Endothelial cell of umbilical vein (primary cell): ENCODE data around the gene MDM1. TPM values are rescaled to one million over a fixed set of nuclear protein-coding genes. Genes with fewer than 3 reads are reported as not detected.

Source experiments
- BruUV-seq: library from RNA; stranded (reverse); fragments of 400-500 nt; replicated peaks from 2 replicates; lab custom pipeline; 2021; lab: Mats Ljungman, UMichigan
- CTCF ChIA-PET: fragments of 300-600, 350-600 bp; sonication (Branson Sonifier 250); formaldehyde crosslinking; loops from one replicate; lab custom pipeline; 2021; ENCODE audit warnings: antibody characterized with exemption, inconsistent platforms; lab: Charles Lee
- POLR2A ChIA-PET: fragments of 300-600, 350-600 bp; sonication (Branson Sonifier 250); formaldehyde crosslinking; loops from one replicate; lab custom pipeline; 2021; ENCODE audit warnings: antibody characterized with exemption, inconsistent platforms; lab: Charles Lee
- DNase-seq: peaks from one replicate; pipeline ENCODE4 v3.0.0-alpha.2; 2011; ENCODE audit warnings: low read depth, low spot score
- FAIRE-seq: peaks from 2 replicates; lab custom pipeline; 2011; peaks lifted over from hg19 to GRCh38; lab: Jason Lieb, UNC
- H2AFZ ChIP-seq: 2 replicates; pipeline ENCODE4 v1.6.0; 2012; ENCODE audit warnings: low read depth, low read length, control low read depth, inconsistent platforms
- H3K27ac ChIP-seq: 2 replicates; pipeline ENCODE4 v1.5.1; 2011; ENCODE audit warnings: low read depth, mild to moderate bottlenecking, control low read depth, low read length, moderate library complexity; ENCODE audit not compliant: insufficient read depth
- H3K27me3 ChIP-seq, 2 experiments: 2 replicates each; pipeline versions ENCODE4 v1.6.0 to v1.6.1; 2011; ENCODE audit warnings: low read length in 2 of 2, mixed read lengths in 1 of 2; ENCODE audit not compliant: control insufficient read depth in 2 of 2, insufficient read depth in 2 of 2
- H3K36me3 ChIP-seq, 2 experiments: 2 replicates in 1 of 2; 3 replicates in 1 of 2; pipeline ENCODE4 v1.5.1; 2011; ENCODE audit warnings: low read length in 2 of 2, mild to moderate bottlenecking in 1 of 2, moderate library complexity in 1 of 2; ENCODE audit not compliant: control insufficient read depth in 2 of 2, insufficient read depth in 2 of 2; ENCODE audit errors: extremely low read depth in 1 of 2
- H3K4me1 ChIP-seq: 3 replicates; pipeline ENCODE4 v1.5.1; 2011; ENCODE audit warnings: mild to moderate bottlenecking, low read length; ENCODE audit not compliant: control insufficient read depth, insufficient read depth; ENCODE audit errors: extremely low read depth
- H3K4me2 ChIP-seq: 2 replicates; pipeline ENCODE4 v1.6.1; 2011; ENCODE audit warnings: low read length, control low read depth, mixed read lengths; ENCODE audit not compliant: insufficient read depth
- H3K4me3 ChIP-seq, 3 experiments: fragments of 200-600 bp in 1 of 3; sonication (generic), shearing (Covaris generic) in 1 of 3; replicated peaks in 1 of 3; 2 replicates each; pipeline ENCODE4 v1.5.1; 2011 to 2016; ENCODE audit warnings: control low read depth in 3 of 3, low read length in 3 of 3, mild to moderate bottlenecking in 2 of 3, inconsistent platforms in 1 of 3, low read depth in 1 of 3, moderate library complexity in 1 of 3; ENCODE audit not compliant: insufficient read depth in 1 of 3
- H3K79me2 ChIP-seq: 2 replicates; pipeline ENCODE4 v1.6.0; 2012; ENCODE audit warnings: low read length, inconsistent platforms; ENCODE audit not compliant: control insufficient read depth, insufficient read depth
- H3K9ac ChIP-seq: replicated peaks from 2 replicates; pipeline ENCODE3; 2011; ENCODE audit warnings: low read length, control low read depth; ENCODE audit not compliant: insufficient read depth; ENCODE audit errors: extremely low read depth
- H3K9me1 ChIP-seq: replicated peaks from 3 replicates; pipeline ENCODE4 v1.6.0; 2011; ENCODE audit warnings: mild to moderate bottlenecking, low read length; ENCODE audit not compliant: control insufficient read depth, insufficient read depth; ENCODE audit errors: extremely low read depth
- H3K9me3 ChIP-seq: replicated peaks from 2 replicates; pipeline ENCODE4 v1.5.1; 2012; ENCODE audit warnings: low read length, inconsistent platforms; ENCODE audit not compliant: control insufficient read depth, insufficient read depth
- H4K20me1 ChIP-seq: replicated peaks from 2 replicates; pipeline ENCODE3; 2011; ENCODE audit warnings: mild to moderate bottlenecking, low read length; ENCODE audit not compliant: control insufficient read depth, insufficient read depth; ENCODE audit errors: extremely low read depth
- CTCF ChIP-seq, 2 donors: IDR thresholded peaks; 1 replicate in 1 of 2; 2 replicates in 1 of 2; pipeline ENCODE4 v1.5.1; 2011; ENCODE audit warnings: low read length in 2 of 2, mild to moderate bottlenecking in 2 of 2, moderate library complexity in 2 of 2, control low read depth in 1 of 2, inconsistent platforms in 1 of 2, low read depth in 1 of 2; ENCODE audit not compliant: insufficient read depth in 1 of 2; ENCODE audit errors: extremely low read depth in 1 of 2
- EZH2 ChIP-seq: IDR thresholded peaks from 2 replicates; pipeline ENCODE4 v1.6.1; 2012; ENCODE audit warnings: borderline replicate concordance, low read depth, mild to moderate bottlenecking, moderate library complexity, low read length, inconsistent platforms; ENCODE audit not compliant: severe bottlenecking
- FOS ChIP-seq: IDR thresholded peaks from 2 replicates; pipeline ENCODE4 v1.6.1; 2011; ENCODE audit warnings: mild to moderate bottlenecking, low read length, moderate library complexity, borderline replicate concordance; ENCODE audit not compliant: insufficient read depth
- GATA2 ChIP-seq: IDR thresholded peaks from 2 replicates; pipeline ENCODE4 v1.7.0; 2011; ENCODE audit warnings: low read depth, mild to moderate bottlenecking, moderate library complexity, mixed read lengths, low read length; ENCODE audit not compliant: insufficient read length, insufficient read depth
- JUN ChIP-seq: IDR thresholded peaks from 2 replicates; pipeline ENCODE4 v1.6.1; 2011; ENCODE audit warnings: borderline replicate concordance, low read depth; ENCODE audit not compliant: insufficient read length, insufficient read depth
- MAX ChIP-seq: IDR thresholded peaks from 2 replicates; pipeline ENCODE4 v1.6.1; 2011; ENCODE audit not compliant: insufficient read depth, insufficient read length
- MYC ChIP-seq: IDR thresholded peaks from one replicate; pipeline ENCODE4 v1.6.1; 2011; ENCODE audit warnings: mild to moderate bottlenecking, low read depth, low read length
- POLR2A ChIP-seq: IDR thresholded peaks from 2 replicates; pipeline ENCODE4 v1.6.1; 2012; ENCODE audit warnings: low read depth, mild to moderate bottlenecking, control low read depth, low read length
- POLR2AphosphoS5 ChIP-seq: IDR thresholded peaks from 2 replicates; pipeline ENCODE4 v1.6.1; 2012; ENCODE audit warnings: low read depth, mild to moderate bottlenecking, control low read depth, low read length, moderate library complexity; ENCODE audit not compliant: insufficient read depth
- dilution Hi-C: fragments of 300-500 bp; cut with MboI; formaldehyde crosslinking; loops from one replicate; pipeline ENCODE4 v1.15.0; 2019; ENCODE audit warnings: low sequenced_read_pairs; ENCODE audit not compliant: extremely low pct_ligation_motif_present
- intact Hi-C: fragments of 100-400 bp; cut with micrococcal nuclease; formaldehyde crosslinking; loops from one replicate; pipeline ENCODE4 v1.10.0; 2022
- polyA plus RNA-seq, 4 experiments: library from polyadenylated mRNA; depleted of rRNA in 3 of 4; stranded (reverse) in 3 of 4; unstranded in 1 of 4; fragments of >200 nt; gene quantifications; 2 replicates each; pipeline versions ENCODE4 v1.2.1 to v1.2.3, GENCODE V29; 2011 to 2012; ENCODE audit warnings: missing spikeins in 1 of 4
- total RNA-seq: library from RNA; stranded (reverse); gene quantifications from 2 replicates; pipeline ENCODE4 v1.2.3, GENCODE V29; 2021

The MDM1 gene
- total and polyA plus RNA-seq, 2 donors (not counting 3 experiments of a cell fraction or from before 2014, with no cell fraction given) = 4.3 to 12.5 TPM

- H2AFZ ChIP-seq = no peak overlapping the region
- intact Hi-C loops = no loop called here
- dilution Hi-C loops = no loop called here
- CTCF ChIA-PET = no interaction called here
- H3K27me3 ChIP-seq = peaks cover 2 to 9% of the 10 kb centered on the region in 2 experiments
- TF ChIP-seq POLR2AphosphoS5 = no peak
- TF ChIP-seq CTCF (IDR thresholded peaks at IDR 0.05; ENCODE audit: extremely low read depth in 1 of 2, insufficient read depth in 1 of 2, low read depth in 1 of 2, low read length in 2 of 2) = no peak
- TF ChIP-seq POLR2A = no peak
- TF ChIP-seq EZH2 = no peak
- no peak for TF ChIP-seq GATA2
- TF ChIP-seq JUN = no peak
- no peak for TF ChIP-seq MAX
- TF ChIP-seq FOS = no peak
- no peak for TF ChIP-seq MYC
- POLR2A ChIA-PET = no interaction called here
- H3K36me3 ChIP-seq = no peaks in the 10 kb centered on the region
- no peak for DNase-seq
- H3K9me1 ChIP-seq = no peaks in the 10 kb centered on the region
- no peaks in the 10 kb centered on the region for H4K20me1 ChIP-seq
- H3K4me2 ChIP-seq = no peak overlapping the region
- no peak overlapping the region for H3K9ac ChIP-seq
- no peaks in the 10 kb centered on the region for H3K9me3 ChIP-seq
- BruUV-seq = no TSS peak
- H3K4me1 ChIP-seq = peaks cover 4% of the 10 kb centered on the region
- no peak overlapping the region for H3K27ac ChIP-seq
- H3K79me2 ChIP-seq = no peaks in the 10 kb centered on the region
- H3K4me3 ChIP-seq = no peak overlapping the region
- FAIRE-seq = no peak
These were observed 37.9 kb upstream of the MDM1 start for GRCh38 chr12:68370006-68370590.
